ENCODE measurements around the gene NUDT4B.
"Not testable (repeated sequence)": the region's sequence is repeated elsewhere in the genome, so short reads cannot be mapped to it uniquely, and the experiment has no call there.

DNA sequence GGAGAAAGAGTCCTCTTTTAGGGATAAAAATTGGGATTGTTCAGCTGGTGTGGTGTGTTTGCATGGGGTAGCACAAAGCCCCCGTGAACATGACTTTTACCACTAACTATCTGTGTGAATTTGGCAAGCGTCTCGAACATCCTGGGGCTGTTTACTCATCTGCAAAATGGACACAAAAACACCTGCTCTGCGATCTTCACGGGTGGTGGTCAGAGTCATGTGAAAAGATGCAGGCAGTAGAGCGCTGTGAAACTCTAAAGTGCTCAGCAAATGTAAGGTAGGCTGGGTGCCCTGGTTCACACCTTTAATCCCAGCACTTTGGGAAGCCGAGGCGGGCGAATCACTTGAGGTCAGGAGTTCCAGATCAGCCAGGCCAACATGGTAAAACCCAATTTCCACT, 27.7 kb upstream of the NUDT4B start:
- TF ChIP-seq POLR2A (IDR thresholded peaks at IDR 0.05): not testable (repeated sequence)
- TF ChIP-seq, protein P1, sequence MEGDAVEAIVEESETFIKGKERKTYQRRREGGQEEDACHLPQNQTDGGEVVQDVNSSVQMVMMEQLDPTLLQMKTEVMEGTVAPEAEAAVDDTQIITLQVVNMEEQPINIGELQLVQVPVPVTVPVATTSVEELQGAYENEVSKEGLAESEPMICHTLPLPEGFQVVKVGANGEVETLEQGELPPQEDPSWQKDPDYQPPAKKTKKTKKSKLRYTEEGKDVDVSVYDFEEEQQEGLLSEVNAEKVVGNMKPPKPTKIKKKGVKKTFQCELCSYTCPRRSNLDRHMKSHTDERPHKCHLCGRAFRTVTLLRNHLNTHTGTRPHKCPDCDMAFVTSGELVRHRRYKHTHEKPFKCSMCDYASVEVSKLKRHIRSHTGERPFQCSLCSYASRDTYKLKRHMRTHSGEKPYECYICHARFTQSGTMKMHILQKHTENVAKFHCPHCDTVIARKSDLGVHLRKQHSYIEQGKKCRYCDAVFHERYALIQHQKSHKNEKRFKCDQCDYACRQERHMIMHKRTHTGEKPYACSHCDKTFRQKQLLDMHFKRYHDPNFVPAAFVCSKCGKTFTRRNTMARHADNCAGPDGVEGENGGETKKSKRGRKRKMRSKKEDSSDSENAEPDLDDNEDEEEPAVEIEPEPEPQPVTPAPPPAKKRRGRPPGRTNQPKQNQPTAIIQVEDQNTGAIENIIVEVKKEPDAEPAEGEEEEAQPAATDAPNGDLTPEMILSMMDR (IDR thresholded peaks at IDR 0.05): not testable (repeated sequence)
